NCI-H345 treated with DMSO at 0.1 percent for 48 hours (cell line): Measurements from ENCODE around the gene N4BP3.

Experiments
- DNase-seq: peaks from one replicate; lab custom pipeline; 2025; ENCODE audit not compliant: unreplicated experiment; lab: John Stamatoyannopoulos, UW

Gene N4BP3

DNA sequence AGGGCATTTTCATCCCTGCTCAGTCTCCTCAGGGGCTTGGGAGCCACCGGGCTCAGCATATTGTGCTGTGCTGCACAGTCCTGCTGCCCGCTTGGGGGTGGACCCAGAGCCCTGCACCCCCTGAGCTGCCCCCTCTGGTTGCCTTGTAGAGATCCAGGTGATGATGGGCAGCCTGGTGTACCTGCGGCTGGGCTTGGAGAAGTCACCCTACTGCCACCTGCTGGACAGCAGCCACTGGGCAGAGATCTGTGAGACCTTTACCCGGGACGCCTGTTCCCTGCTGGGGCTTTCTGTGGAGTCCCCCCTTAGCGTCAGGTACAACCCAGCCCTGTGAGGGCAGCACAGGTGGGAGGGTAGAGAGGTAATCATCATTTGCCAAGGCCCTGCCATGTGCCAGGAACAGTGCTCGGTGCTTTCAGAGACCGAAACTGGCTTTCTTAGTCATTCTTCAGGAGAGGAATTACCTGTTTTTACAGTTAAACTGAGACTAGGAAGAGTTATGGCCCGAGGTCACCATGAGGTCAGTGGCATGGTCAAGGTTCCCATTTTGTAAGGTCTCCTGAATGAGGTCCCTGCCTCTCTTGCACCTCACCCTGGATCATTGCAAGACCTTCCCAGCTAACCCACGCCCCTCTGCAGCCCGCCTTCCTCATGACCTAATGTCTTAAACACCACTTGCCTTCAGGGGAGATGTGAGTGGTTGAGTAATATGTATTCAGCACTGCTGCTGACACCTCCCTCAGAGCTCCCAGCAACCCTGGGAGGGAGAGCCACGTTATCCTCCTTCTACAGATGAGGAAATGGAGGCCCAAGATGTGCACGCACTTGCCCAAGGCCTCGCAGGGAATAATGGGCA lies 32.9 kb downstream of the N4BP3 start:
- DNase-seq, result peak; percentile 53

DNA sequence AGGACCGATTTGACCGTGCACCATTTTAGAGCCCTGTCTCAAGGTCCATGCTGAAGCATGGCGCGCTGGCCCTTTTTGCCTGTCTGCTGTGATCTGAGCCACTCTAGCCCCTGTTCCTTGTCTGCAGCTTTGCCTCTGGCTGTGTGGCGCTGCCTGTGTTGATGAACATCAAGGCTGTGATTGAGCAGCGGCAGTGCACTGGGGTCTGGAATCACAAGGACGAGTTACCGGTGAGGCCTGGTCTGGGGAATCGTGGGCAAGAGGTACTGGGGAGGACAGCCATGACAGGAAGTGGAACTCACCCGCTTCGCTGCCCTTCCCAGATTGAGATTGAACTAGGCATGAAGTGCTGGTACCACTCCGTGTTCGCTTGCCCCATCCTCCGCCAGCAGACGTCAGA lies 34.1 kb downstream of the N4BP3 start:
- DNase-seq, result no peak

DNA sequence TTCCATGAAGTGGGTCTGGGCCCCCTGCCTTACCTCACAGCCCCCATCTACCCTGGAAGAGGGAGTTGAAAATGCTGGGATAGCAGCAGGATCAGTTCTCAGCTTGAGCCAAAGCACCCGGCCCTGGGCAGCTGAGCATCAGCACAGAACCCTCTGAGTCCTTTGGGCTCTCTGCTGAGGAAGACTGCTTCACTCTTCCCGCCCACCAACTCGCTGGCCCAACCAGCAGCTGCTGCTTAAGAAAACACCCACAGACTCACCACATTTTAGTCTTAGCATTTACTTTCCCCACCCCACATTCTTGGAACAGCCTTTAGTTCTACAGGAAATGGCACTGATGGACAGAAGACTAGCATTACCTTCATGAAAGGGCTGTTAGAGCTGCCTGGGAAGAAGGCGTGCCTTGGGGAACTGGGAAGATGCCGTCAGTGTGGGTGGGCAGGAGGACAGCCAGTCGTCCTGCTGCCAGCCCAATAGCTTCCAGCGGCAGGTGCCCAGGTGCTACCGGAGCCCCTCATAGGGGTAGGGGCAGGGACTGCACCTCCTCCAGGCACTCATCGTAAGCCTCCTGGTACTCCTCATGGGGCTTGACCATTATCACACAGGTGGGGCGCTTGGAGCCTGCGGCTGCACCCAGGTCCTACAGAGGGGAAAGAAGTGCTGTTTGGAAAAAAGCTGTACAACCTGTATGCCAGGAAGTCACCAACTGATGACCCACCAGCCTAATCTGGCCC lies 36.0 kb downstream of the N4BP3 start:
- no peak for DNase-seq

GRCh38 chr5:178150977-178151734 lies 37.8 kb downstream of the N4BP3 start:
- DNase-seq, result no peak

DNA sequence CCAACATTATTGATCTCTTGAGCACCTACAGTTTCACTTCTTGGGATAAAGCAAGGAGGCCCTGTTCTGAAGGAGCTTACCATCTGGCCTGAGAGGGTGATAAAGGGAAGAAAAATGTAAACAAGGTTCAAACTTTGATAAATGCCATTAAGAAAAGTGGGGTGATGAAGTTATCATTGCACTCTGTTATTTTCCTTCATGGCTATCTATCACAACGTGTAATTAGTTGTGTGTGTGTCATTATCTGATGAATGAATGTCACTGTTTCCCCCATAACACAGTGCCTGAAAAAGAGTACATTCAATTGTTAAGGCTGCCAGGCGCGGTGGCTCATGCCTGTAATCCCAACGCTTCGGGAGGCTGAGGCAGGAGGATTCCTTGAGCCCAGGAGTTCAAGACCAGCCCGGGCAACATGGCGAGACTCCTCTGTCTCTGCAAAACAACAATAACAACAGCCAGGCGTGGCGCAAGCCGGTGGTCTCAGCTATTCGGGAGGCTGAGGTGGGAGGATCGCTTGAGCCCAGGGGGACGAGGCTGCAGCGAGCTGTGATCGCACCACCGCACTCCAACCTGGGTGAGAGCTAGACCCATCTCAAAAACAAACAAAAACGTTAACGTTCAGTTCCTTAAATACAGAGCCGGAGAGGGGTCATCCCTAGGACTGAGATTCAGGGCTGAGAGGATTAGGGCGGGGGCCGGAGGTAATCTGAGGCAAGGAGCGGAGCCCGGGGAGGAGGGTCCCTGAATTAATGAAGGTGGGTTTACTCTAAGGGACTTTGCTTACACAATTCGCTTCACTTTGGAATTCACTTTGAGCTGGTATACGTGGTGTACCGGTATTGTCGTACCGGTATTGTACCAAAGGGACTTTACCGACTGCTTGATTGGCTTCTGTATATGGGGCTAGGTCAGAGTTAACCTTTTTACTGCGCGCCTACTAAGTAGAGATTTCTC lies 39.4 kb downstream of the N4BP3 start:
- DNase-seq, result no peak

GRCh38 chr5:178153530-178154340 lies 40.4 kb downstream of the N4BP3 start, which contains the start of gene NHP2:
TSS of gene NHP2 (minus strand) at chr5:178153885. CDS start at chr5:178153817, 68 bp downstream.
- peak; percentile 95 for DNase-seq

DNA sequence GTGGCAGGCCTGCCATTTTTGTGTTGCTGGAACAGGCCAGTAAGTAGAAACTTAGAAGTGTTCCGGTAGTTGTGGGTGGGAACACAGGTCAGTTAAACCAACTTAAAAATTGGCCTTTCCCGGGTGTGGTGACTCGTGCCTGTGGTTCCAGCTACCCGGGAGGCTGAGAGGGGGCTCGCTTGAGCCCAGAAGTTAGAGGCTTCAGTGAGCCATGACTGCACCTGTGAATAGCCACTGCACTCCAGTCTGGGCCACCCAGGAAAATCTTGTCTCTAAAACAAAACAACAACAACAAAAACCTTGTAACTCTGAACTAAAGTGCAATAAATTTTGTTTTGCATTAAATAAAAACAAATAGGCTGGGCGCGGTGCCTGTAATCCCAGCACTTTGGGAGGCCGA lies 41.7 kb downstream of the N4BP3 start:
- DNase-seq, result no peak

DNA sequence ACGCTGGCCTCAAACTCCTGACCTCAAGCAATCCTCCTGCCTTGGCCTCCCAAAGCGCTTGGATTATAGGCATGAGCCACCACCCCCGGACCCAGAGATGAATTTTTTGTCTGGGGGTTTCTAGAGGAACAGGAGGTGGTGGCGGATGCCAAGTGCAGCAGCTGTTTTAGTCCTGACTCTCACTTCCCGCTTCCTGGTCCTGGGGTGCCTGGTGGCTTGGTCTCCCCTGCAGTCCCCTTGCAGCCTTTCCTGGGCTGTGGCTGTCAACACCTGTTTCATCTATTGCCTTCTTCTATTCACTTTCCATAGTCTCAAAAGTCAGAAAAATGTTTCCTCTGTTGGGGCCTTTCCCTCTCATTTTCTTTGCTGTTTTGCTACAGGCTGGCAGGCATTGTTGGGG lies 46.8 kb downstream of the N4BP3 start:
- no peak for DNase-seq

DNA sequence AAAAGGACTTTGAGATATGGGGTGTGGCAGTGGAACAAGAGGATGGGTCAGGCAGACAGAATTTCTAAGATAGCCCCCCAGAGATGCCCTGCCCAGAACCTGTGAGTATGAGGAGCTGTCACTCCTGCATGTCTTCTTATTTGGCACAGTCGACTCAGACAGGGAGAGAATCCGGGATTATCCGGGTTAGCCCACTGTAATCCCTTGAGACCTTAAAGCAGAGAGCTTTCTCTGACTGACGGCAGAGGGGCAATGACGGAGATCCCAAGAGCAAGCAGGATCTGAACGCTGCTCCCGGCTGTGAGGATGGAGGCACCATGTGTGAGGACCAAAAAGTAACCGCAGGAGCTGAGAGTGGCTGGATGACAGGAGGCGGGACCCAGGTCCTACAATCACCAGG lies 49.1 kb downstream of the N4BP3 start:
- DNase-seq, result no peak

DNA sequence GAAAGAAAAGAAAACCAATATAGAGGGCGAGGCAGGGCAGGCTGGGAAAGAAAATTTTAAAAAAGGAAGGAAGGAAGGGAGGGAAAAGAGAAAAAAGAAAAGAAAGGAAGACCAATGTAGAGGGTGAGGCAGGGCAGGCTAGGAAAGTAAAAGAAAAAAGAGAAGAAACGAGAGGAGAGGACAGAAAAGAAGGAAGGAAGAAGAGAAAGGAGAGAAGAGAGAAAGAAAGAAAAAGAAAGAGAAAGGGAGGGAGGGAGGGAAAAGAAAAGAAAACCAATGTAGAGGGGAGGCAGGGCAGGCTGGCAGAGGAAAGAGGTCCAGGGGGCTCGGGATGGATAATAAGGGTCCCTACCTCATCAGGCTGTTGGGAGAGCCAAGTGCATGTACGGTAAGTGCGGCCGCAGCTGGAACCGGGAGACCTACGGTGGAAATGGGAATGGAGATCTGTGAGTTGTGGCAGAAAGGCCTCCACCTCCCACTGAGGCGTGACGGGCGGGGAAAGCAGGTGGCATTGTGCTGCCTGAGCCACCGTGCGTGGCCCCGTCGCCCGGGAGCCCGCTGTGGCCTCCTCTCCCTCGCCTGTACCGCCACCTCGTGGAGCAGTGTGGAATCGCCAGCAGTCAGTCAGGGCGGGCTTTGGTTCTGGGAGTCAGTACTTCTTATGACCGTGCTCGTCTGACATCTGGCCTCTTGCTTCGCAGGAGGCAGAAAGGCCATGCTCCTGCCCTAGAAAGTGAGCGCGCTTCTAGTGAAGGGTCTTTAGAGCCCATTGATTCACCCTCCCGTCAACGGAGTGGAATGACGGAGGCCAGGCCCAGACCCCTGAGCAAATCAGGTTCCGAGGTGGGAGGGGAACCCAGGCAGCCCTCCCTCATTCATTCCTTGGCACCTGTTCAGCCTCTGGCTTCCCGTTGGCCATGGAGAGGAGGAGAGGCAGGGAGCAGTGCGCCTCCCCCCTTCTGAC lies 50.7 kb downstream of the N4BP3 start:
- peak; percentile 88 for DNase-seq

DNA sequence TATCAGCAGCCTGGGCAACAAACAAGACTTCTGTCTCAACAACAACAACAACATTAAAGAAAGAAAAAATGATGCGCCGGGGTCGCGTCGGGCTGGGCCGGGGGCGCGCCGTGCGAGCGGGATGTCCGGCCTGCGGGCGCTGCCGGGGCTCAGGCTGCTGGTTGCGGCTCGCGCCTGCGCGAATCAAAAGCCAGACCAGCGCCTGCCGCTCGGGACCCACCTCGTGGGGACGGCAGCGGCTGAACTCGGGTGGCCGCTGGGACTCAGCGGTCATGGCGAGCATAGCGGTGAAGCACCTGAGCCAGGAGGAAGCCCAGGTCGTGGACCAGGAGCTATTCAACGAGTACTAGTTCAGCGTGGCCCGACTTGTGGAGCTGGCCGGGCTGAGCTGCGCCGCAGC lies 52.2 kb downstream of the N4BP3 start:
- DNase-seq, result no peak

DNA sequence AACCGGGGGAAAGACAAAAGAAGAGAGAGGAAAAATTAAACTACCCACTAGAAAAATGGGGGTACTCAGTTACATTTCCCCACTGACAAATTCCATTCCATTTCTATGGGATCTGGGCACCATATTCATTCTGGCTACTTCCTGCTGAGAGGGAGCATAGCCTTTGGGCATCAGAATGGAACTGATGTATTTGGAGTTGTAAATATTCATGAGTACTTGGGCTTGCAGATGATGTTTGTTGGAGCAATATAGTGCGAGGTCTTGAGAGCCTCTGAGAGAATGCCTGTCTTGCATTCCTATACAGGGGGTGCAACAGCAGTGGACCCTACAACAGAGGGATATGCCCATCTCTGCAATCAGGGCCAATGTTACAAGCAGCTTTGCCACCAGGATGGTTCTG lies 57.1 kb downstream of the N4BP3 start:
- DNase-seq, result no peak

DNA sequence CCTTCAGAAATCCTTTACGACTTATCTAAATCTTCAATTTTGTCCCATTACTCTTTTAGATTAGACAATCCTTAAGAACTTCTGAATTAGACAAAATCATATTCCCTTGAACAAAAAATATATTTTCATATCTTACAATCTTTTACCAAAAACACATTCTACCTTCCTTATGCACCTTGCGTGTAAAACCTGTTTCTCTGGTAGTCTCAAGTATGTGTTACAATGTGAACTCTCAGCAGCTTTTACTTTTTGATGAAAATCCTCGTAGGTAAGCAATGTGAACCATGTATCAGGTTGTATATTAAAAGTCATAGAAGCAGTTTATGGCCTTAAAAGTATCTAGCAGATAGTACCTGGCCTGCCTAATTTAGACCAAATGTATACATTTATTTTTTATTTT lies 61.1 kb downstream of the N4BP3 start:
- DNase-seq, result no peak
